KMS-11 (cell line): ENCODE results near the gene CCDC92.

Experiments
- H2AFZ ChIP-seq: fragments of 200-600 bp; sonication (generic); 2 replicates; pipeline ENCODE4 v1.6.1; 2016; ENCODE audit warnings: antibody characterized with exemption, mixed run types, low read depth
- H3K27ac ChIP-seq: fragments of 200-600 bp; sonication (generic); 2 replicates; pipeline ENCODE4 v1.6.1; 2016; ENCODE audit warnings: mild to moderate bottlenecking, mixed run types
- H3K27me3 ChIP-seq: fragments of 200-600 bp; sonication (generic); 2 replicates; pipeline ENCODE4 v1.6.1; 2017; ENCODE audit warnings: mild to moderate bottlenecking, low read depth, mixed run types, moderate library complexity; ENCODE audit not compliant: insufficient read depth
- H3K36me3 ChIP-seq: fragments of 200-600 bp; sonication (generic); 2 replicates; pipeline ENCODE4 v1.6.1; 2017; ENCODE audit warnings: mild to moderate bottlenecking, mixed run types; ENCODE audit not compliant: insufficient read depth
- H3K4me1 ChIP-seq: fragments of 200-600 bp; sonication (generic); 2 replicates; pipeline ENCODE4 v1.6.1; 2016; ENCODE audit warnings: mild to moderate bottlenecking, low read depth, mixed run types; ENCODE audit not compliant: poor library complexity, severe bottlenecking
- H3K4me2 ChIP-seq: fragments of 200-600 bp; sonication (generic); 2 replicates; pipeline ENCODE4 v1.7.0; 2016; ENCODE audit warnings: mild to moderate bottlenecking, mixed run types
- H3K4me3 ChIP-seq: fragments of 200-600 bp; sonication (generic); IDR thresholded peaks from 2 replicates; pipeline ENCODE4 v1.6.1; 2017; ENCODE audit warnings: low read depth, low read length, mixed read lengths; ENCODE audit not compliant: insufficient read depth
- H3K79me2 ChIP-seq: fragments of 200-600 bp; sonication (generic); 2 replicates; pipeline ENCODE4 v1.6.1; 2016; ENCODE audit warnings: low read depth, mixed run types; ENCODE audit not compliant: insufficient read depth
- H3K9ac ChIP-seq: fragments of 200-600 bp; sonication (generic); 2 replicates; pipeline ENCODE4 v1.6.1; 2016; ENCODE audit warnings: mild to moderate bottlenecking, mixed run types
- H4K20me1 ChIP-seq: fragments of 200-600 bp; sonication (generic); 2 replicates; pipeline ENCODE4 v1.6.1; 2016; ENCODE audit warnings: mild to moderate bottlenecking, mixed run types; ENCODE audit not compliant: insufficient read depth
- CTCF ChIP-seq: fragments of 200-600 bp; sonication (generic); conservative IDR thresholded peaks from 2 replicates; pipeline ENCODE4 v1.6.1; 2017; ENCODE audit warnings: low read depth, mild to moderate bottlenecking, antibody characterized with exemption, low read length, moderate library complexity, mixed read lengths

CCDC92 gene

GRCh38 chr12:123972457-123973401, at the start of gene CCDC92, which contains the start of gene ZNF664:
CCDC92 (minus strand) TSS chr12:123972831; CDS start chr12:123944305, 28,526 bp downstream.
ZNF664 (plus strand) TSS chr12:123973215; CDS start chr12:124012145, 38,930 bp downstream.
- H3K36me3 ChIP-seq: no peaks in the 10 kb centered on the region
- no peaks in the 10 kb centered on the region for H3K27me3 ChIP-seq

DNA sequence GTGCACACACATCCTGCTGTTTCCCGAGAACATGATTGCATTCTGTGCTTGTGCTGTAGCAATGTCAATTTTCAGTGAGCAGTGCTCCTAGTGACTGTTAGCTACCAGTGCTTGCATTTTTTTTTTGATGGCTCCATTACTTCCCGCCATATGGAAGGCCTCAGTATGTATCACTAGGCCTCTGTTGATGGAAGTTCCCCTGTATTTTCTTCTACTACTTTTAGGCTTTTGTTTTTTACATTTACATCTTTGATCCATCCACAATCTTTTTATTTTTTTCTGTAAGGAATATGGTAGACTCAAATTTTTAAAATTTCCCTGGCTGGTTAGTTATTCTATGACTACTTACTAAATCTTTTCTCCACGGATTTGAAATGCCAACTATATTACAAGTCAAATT, 49.5 kb upstream of the CCDC92 start:
- Histone ChIP-seq H4K20me1 (no peaks in the 10 kb centered on the region), H3K4me2 (no peak overlapping the region), H3K79me2 (no peaks in the 10 kb centered on the region), H3K27me3 (no peaks in the 10 kb centered on the region), H3K4me3 (no peak overlapping the region), H3K27ac (no peak overlapping the region), H3K36me3 (no peaks in the 10 kb centered on the region), H3K4me1 (no peaks in the 10 kb centered on the region), H2AFZ (no peak overlapping the region), H3K9ac (no peak overlapping the region)
- TF ChIP-seq CTCF: no peak

More at GRCh38 chr12:123972457-123973401, at the start of gene CCDC92, which contains the start of gene ZNF664:
- Histone ChIP-seq H3K27ac (peak within 1 kb of the TSS; percentile 48; the same call in 1 of the 2 replicates), H3K9ac (peak within 1 kb of the TSS; percentile 42; the same call in 1 of the 2 replicates), H3K4me1 (peaks cover 23% of the 10 kb centered on the region), H4K20me1 (no peaks in the 10 kb centered on the region), H3K79me2 (peaks cover 12% of the 10 kb centered on the region; the same call in 1 of the 2 replicates), H2AFZ (peak within 1 kb of the TSS; percentile 64), H3K4me3 (no peak within 1 kb of the TSS), H3K4me2 (peak within 1 kb of the TSS; percentile 86)
- TF ChIP-seq CTCF: no peak

- H3K4me2 ChIP-seq: no peak overlapping the region
- no peak overlapping the region for H3K27ac ChIP-seq
- no peak overlapping the region for H3K4me3 ChIP-seq
- no peaks in the 10 kb centered on the region for H4K20me1 ChIP-seq
- H3K4me1 ChIP-seq: no peaks in the 10 kb centered on the region
- H3K9ac ChIP-seq: no peak overlapping the region
- no peaks in the 10 kb centered on the region for H3K79me2 ChIP-seq
- H3K27me3 ChIP-seq: no peaks in the 10 kb centered on the region
- no peak overlapping the region for H2AFZ ChIP-seq
- TF ChIP-seq CTCF: no peak
- no peaks in the 10 kb centered on the region for H3K36me3 ChIP-seq
Measured at GRCh38 chr12:124021007-124021406, 48.4 kb upstream of the CCDC92 start.

DNA sequence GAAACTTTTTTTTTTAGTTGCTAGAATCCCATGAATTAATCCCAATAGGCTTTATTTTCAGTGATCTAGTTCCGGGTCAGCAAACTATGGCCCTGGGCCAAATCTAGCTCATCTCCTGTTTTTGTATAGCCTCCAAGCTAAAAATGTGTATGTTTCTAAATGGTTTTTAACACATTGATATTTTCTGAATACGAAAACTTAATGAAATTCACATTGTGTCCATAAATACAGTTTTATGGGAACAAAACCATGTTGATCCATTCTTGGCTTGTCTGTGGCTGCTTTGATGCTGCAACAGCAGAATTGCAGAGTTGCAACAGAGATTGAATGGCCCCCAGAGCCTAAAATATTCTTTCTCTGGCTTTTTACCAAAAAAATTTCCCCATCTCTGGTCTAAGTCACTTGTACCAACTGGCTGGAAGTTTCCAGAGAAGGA, 47.9 kb upstream of the CCDC92 start:
- Histone ChIP-seq H2AFZ (no peak overlapping the region), H3K4me1 (no peaks in the 10 kb centered on the region), H3K27ac (no peak overlapping the region), H3K27me3 (no peaks in the 10 kb centered on the region), H3K4me2 (no peak overlapping the region), H3K79me2 (no peaks in the 10 kb centered on the region), H3K36me3 (no peaks in the 10 kb centered on the region), H3K4me3 (no peak overlapping the region), H3K9ac (no peak overlapping the region), H4K20me1 (no peaks in the 10 kb centered on the region)
- no peak for TF ChIP-seq CTCF
